ENCODE results near the gene GDF15.
"Not testable (repeated sequence)": the region's sequence is repeated elsewhere in the genome, so short reads cannot be mapped to it uniquely, and the experiment has no call there.

The GDF15 gene

DNA sequence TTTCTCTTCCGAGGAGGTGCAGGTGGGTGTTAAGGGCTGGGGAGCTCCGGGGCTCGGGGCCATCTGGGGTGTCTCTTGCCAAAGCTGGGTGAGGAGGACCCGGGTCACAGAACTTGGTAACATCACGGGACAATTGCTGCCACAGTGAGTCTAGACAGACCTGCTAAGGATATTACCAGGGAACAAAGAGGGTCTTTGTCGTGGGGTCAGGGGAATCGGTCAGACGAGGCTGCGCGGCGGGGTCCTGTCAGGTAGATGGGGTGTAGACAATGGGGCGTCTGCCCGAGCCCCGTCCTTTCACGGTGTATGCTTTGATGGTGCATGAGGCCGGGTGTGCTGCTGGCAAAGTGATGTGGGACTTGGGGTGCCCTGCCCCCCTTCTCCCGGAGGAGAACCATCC, 37.8 kb upstream of the GDF15 start:
- peaks cover 10% of the 10 kb centered on the region for H3K36me3 ChIP-seq (ENCODE audit: control insufficient read depth, insufficient read depth, low read length)
- H3K4me1 ChIP-seq (ENCODE audit: control insufficient read depth, insufficient read depth, low read length, poor library complexity, severe bottlenecking) = no peaks in the 10 kb centered on the region
- no peaks in the 10 kb centered on the region for H3K27me3 ChIP-seq (replicated peaks; ENCODE audit: control insufficient read depth, insufficient read depth, low read length, poor library complexity, severe bottlenecking)
- H3K4me3 ChIP-seq (ENCODE audit: insufficient read depth, low read depth, low read length, poor library complexity, severe bottlenecking) = no peak overlapping the region
- H3K27ac ChIP-seq (ENCODE audit: insufficient read depth, low read length, poor library complexity, severe bottlenecking) = no peak overlapping the region
- no peak for DNase-seq
- no peaks in the 10 kb centered on the region for H3K9me3 ChIP-seq (ENCODE audit: control insufficient read depth, low read length)

DNA sequence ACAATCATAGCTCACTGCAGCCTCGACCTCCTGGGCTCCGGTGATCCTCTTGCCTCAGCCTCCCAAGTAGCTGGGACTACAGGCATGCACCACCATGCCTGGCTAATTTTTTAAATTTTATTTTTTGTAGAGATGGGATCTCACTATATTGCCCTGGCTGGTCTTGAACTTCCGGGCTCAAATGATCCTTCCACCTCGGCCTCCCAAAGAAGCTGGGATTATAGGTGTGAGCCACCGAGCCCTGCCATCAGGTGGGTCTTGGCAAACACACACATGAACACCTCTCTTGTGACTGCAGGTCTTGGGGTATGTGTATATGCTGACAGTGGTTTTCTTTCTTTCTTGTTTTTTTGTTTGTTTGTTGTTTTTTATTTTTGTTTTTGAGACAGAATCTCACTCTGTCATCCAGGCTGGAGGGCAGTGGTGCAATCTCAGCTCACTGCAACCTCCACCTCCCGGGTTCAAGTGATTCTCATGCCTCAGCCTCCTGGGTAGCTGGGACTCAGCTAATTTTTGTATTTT, 37.1 kb upstream of the GDF15 start:
- not testable (repeated sequence) for H3K36me3 ChIP-seq (ENCODE audit: control insufficient read depth, insufficient read depth, low read length); H3K4me3 ChIP-seq (ENCODE audit: insufficient read depth, low read depth, low read length, poor library complexity, severe bottlenecking); H3K27ac ChIP-seq (ENCODE audit: insufficient read depth, low read length, poor library complexity, severe bottlenecking); DNase-seq; H3K27me3 ChIP-seq (replicated peaks; ENCODE audit: control insufficient read depth, insufficient read depth, low read length, poor library complexity, severe bottlenecking); H3K9me3 ChIP-seq (ENCODE audit: control insufficient read depth, low read length); H3K4me1 ChIP-seq (ENCODE audit: control insufficient read depth, insufficient read depth, low read length, poor library complexity, severe bottlenecking)

GRCh38 chr19:18349524-18350128, 36.3 kb upstream of the GDF15 start:
- Histone ChIP-seq H3K36me3 (ENCODE audit: control insufficient read depth, insufficient read depth, low read length) (peaks cover 4% of the 10 kb centered on the region), H3K27ac (ENCODE audit: insufficient read depth, low read length, poor library complexity, severe bottlenecking) (no peak overlapping the region), H3K27me3 (replicated peaks; ENCODE audit: control insufficient read depth, insufficient read depth, low read length, poor library complexity, severe bottlenecking) (no peaks in the 10 kb centered on the region), H3K9me3 (ENCODE audit: control insufficient read depth, low read length) (no peaks in the 10 kb centered on the region), H3K4me1 (ENCODE audit: control insufficient read depth, insufficient read depth, low read length, poor library complexity, severe bottlenecking) (no peaks in the 10 kb centered on the region), H3K4me3 (ENCODE audit: insufficient read depth, low read depth, low read length, poor library complexity, severe bottlenecking) (no peak overlapping the region)
- no peak for DNase-seq

- no peak for DNase-seq
- H3K27ac ChIP-seq (ENCODE audit: insufficient read depth, low read length, poor library complexity, severe bottlenecking) = no peak overlapping the region
Measured at GRCh38 chr19:18350490-18350889, 35.5 kb upstream of the GDF15 start.

GRCh38 chr19:18351544-18351943, 34.4 kb upstream of the GDF15 start:
- H3K27me3 ChIP-seq (replicated peaks; ENCODE audit: control insufficient read depth, insufficient read depth, low read length, poor library complexity, severe bottlenecking) = no peaks in the 10 kb centered on the region
- no peaks in the 10 kb centered on the region for H3K4me1 ChIP-seq (ENCODE audit: control insufficient read depth, insufficient read depth, low read length, poor library complexity, severe bottlenecking)
- no peak for DNase-seq
- H3K27ac ChIP-seq (ENCODE audit: insufficient read depth, low read length, poor library complexity, severe bottlenecking) = no peak overlapping the region
- H3K36me3 ChIP-seq (ENCODE audit: control insufficient read depth, insufficient read depth, low read length) = peaks cover 9% of the 10 kb centered on the region
- H3K9me3 ChIP-seq (ENCODE audit: control insufficient read depth, low read length) = no peaks in the 10 kb centered on the region
- no peak overlapping the region for H3K4me3 ChIP-seq (ENCODE audit: insufficient read depth, low read depth, low read length, poor library complexity, severe bottlenecking)

More at GRCh38 chr19:18350490-18350889, 35.5 kb upstream of the GDF15 start:
- H3K9me3 ChIP-seq (ENCODE audit: control insufficient read depth, low read length) = no peaks in the 10 kb centered on the region
- H3K4me3 ChIP-seq (ENCODE audit: insufficient read depth, low read depth, low read length, poor library complexity, severe bottlenecking) = no peak overlapping the region
- no peaks in the 10 kb centered on the region for H3K4me1 ChIP-seq (ENCODE audit: control insufficient read depth, insufficient read depth, low read length, poor library complexity, severe bottlenecking)
- peaks cover 4% of the 10 kb centered on the region for H3K36me3 ChIP-seq (ENCODE audit: control insufficient read depth, insufficient read depth, low read length)
- no peaks in the 10 kb centered on the region for H3K27me3 ChIP-seq (replicated peaks; ENCODE audit: control insufficient read depth, insufficient read depth, low read length, poor library complexity, severe bottlenecking)

DNA sequence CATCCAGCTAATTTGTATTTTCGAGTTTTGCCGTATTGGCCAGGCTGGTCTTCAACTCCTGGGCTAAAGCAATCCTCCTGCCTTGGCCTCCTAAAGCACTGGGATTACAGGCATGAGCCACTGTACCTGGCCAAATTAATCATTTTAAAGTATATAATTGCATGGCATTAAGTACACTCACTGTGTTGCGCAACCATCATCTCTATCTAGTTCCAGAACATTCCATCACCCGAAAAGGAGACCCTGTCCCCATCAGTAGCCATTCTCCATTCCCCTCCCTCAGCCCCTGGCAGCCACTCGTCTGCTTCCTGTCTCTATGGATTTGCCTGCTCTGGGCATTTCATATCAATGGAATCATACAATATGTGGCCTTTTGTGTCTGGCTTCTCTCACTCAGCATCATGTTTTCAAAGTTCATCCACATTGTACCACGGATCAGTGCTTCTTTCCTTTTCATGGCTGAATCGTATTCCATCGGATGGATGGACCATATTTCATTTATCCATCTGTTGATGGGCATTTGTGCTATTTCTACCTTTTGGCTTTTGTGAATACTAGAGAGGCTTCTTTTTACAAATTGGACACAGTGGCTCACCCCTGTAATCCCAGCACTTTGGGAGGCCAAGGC, 32.5 kb upstream of the GDF15 start:
- Histone ChIP-seq H3K36me3 (ENCODE audit: control insufficient read depth, insufficient read depth, low read length) (peaks cover 12% of the 10 kb centered on the region), H3K4me1 (ENCODE audit: control insufficient read depth, insufficient read depth, low read length, poor library complexity, severe bottlenecking) (no peaks in the 10 kb centered on the region), H3K4me3 (ENCODE audit: insufficient read depth, low read depth, low read length, poor library complexity, severe bottlenecking) (no peak overlapping the region), H3K27me3 (replicated peaks; ENCODE audit: control insufficient read depth, insufficient read depth, low read length, poor library complexity, severe bottlenecking) (no peaks in the 10 kb centered on the region), H3K27ac (ENCODE audit: insufficient read depth, low read length, poor library complexity, severe bottlenecking) (no peak overlapping the region), H3K9me3 (ENCODE audit: control insufficient read depth, low read length) (no peaks in the 10 kb centered on the region)
- no peak for DNase-seq

DNA sequence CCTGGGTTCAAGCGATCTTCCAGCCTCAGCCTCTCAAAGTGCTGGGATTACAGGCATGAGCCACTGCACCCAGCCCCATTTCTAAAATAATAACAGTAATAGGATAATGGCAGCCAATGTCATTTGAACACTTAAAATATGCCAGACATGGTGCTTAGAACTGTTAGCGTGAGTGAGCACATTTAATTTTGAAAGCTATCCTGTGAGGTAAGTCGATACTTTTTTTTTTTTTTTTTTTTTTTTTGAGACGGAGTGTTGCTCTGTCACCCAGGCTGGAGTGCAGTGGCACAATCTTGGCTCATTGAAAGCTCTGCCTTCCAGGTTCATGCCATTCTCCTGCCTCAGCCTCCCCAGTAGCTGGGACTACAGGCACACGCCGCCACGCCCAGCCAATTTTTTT, 31.2 kb upstream of the GDF15 start:
- not testable (repeated sequence) for H3K27ac ChIP-seq (ENCODE audit: insufficient read depth, low read length, poor library complexity, severe bottlenecking); DNase-seq; H3K27me3 ChIP-seq (replicated peaks; ENCODE audit: control insufficient read depth, insufficient read depth, low read length, poor library complexity, severe bottlenecking); H3K4me1 ChIP-seq (ENCODE audit: control insufficient read depth, insufficient read depth, low read length, poor library complexity, severe bottlenecking); H3K9me3 ChIP-seq (ENCODE audit: control insufficient read depth, low read length); H3K36me3 ChIP-seq (ENCODE audit: control insufficient read depth, insufficient read depth, low read length); H3K4me3 ChIP-seq (ENCODE audit: insufficient read depth, low read depth, low read length, poor library complexity, severe bottlenecking)

GRCh38 chr19:18357041-18357440, 28.9 kb upstream of the GDF15 start:
- Histone ChIP-seq H3K9me3 (ENCODE audit: control insufficient read depth, low read length) (no peaks in the 10 kb centered on the region), H3K27me3 (replicated peaks; ENCODE audit: control insufficient read depth, insufficient read depth, low read length, poor library complexity, severe bottlenecking) (no peaks in the 10 kb centered on the region), H3K36me3 (ENCODE audit: control insufficient read depth, insufficient read depth, low read length) (peaks cover 16% of the 10 kb centered on the region)

DNA sequence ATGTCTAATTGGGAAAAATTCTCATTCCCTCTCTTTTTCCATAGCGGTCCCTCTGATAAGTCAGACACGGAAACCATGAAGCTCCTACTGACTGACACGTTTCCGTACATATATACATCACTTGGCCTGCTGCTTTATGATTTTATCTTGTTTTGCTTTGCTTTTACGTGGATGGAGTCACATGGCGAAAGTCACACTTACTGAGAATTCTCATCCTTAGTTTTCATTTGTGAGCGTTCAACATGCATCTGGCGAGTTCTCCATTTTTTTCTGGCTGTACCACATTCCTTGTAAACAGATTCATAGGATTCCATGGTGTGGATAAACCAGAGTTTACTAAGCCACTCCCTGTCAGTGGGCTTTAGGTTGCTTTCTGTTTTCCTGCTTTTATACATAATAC, 24.3 kb upstream of the GDF15 start:
- Histone ChIP-seq H3K27me3 (replicated peaks; ENCODE audit: control insufficient read depth, insufficient read depth, low read length, poor library complexity, severe bottlenecking) (no peaks in the 10 kb centered on the region), H3K36me3 (ENCODE audit: control insufficient read depth, insufficient read depth, low read length) (peaks cover 21% of the 10 kb centered on the region), H3K4me1 (ENCODE audit: control insufficient read depth, insufficient read depth, low read length, poor library complexity, severe bottlenecking) (no peaks in the 10 kb centered on the region), H3K27ac (ENCODE audit: insufficient read depth, low read length, poor library complexity, severe bottlenecking) (no peak overlapping the region), H3K4me3 (ENCODE audit: insufficient read depth, low read depth, low read length, poor library complexity, severe bottlenecking) (no peak overlapping the region), H3K9me3 (ENCODE audit: control insufficient read depth, low read length) (no peaks in the 10 kb centered on the region)
- no peak for DNase-seq

More at GRCh38 chr19:18357041-18357440, 28.9 kb upstream of the GDF15 start:
- H3K4me3 ChIP-seq (ENCODE audit: insufficient read depth, low read depth, low read length, poor library complexity, severe bottlenecking) = no peak overlapping the region
- H3K27ac ChIP-seq (ENCODE audit: insufficient read depth, low read length, poor library complexity, severe bottlenecking) = no peak overlapping the region
- no peak for DNase-seq
- H3K4me1 ChIP-seq (ENCODE audit: control insufficient read depth, insufficient read depth, low read length, poor library complexity, severe bottlenecking) = no peaks in the 10 kb centered on the region

GRCh38 chr19:18362934-18363542, 22.9 kb upstream of the GDF15 start:
- no peak for DNase-seq
- H3K27me3 ChIP-seq (replicated peaks; ENCODE audit: control insufficient read depth, insufficient read depth, low read length, poor library complexity, severe bottlenecking) = no peaks in the 10 kb centered on the region
- no peak overlapping the region for H3K4me3 ChIP-seq (ENCODE audit: insufficient read depth, low read depth, low read length, poor library complexity, severe bottlenecking)
- H3K36me3 ChIP-seq (ENCODE audit: control insufficient read depth, insufficient read depth, low read length) = peaks cover 19% of the 10 kb centered on the region
- H3K27ac ChIP-seq (ENCODE audit: insufficient read depth, low read length, poor library complexity, severe bottlenecking) = no peak overlapping the region
- no peaks in the 10 kb centered on the region for H3K4me1 ChIP-seq (ENCODE audit: control insufficient read depth, insufficient read depth, low read length, poor library complexity, severe bottlenecking)
- no peaks in the 10 kb centered on the region for H3K9me3 ChIP-seq (ENCODE audit: control insufficient read depth, low read length)

Measured in effector memory CD4-positive, alpha-beta T cell (primary cell).